Stimulated activated CD4-positive, alpha-beta T cell treated with anti-CD3 and anti-CD28 coated beads, Interleukin-2, amount 100 ng/mL, for 48 hours (primary cell): Measurements from ENCODE around the gene DHRS7.
A peak's percentile ranks its signal among the peaks of the same experiment; 100 is the strongest.

ENCODE experiments used
- DNase-seq, 2 donors: peaks; one replicate each; pipeline ENCODE4 v3.0.0-alpha.2; 2020

Gene DHRS7

GRCh38 chr14:60184146-60184904, 19.1 kb upstream of the DHRS7 start:
- DNase-seq, result no peak

GRCh38 chr14:60183741-60184140, 18.5 kb upstream of the DHRS7 start:
- no peak for DNase-seq

GRCh38 chr14:60183138-60183537, 17.9 kb upstream of the DHRS7 start:
- DNase-seq, result no peak

- DNase-seq, result no peak
Observed at GRCh38 chr14:60179431-60179869, 14.3 kb upstream of the DHRS7 start.

- DNase-seq, result no peak
Observed at GRCh38 chr14:60178820-60179219, 13.6 kb upstream of the DHRS7 start.

- DNase-seq, result no peak
Observed at GRCh38 chr14:60178164-60178563, 13.0 kb upstream of the DHRS7 start.

- no peak for DNase-seq
Observed at GRCh38 chr14:60175255-60175902, 10.2 kb upstream of the DHRS7 start.

GRCh38 chr14:60174352-60175254, 9.4 kb upstream of the DHRS7 start:
- no peak for DNase-seq

- no peak for DNase-seq
Observed at GRCh38 chr14:60171690-60172089, 6.5 kb upstream of the DHRS7 start.

GRCh38 chr14:60170948-60171347, 5.8 kb upstream of the DHRS7 start:
- DNase-seq, result no peak

GRCh38 chr14:60169722-60170121, 4.5 kb upstream of the DHRS7 start:
- no peak for DNase-seq

- no peak for DNase-seq
Observed at GRCh38 chr14:60166142-60166541, 944 bp upstream of the DHRS7 start.

- DNase-seq, result no peak
Observed at GRCh38 chr14:60165547-60165876, 314 bp upstream of the DHRS7 start.

GRCh38 chr14:60164404-60164711, 840 bp downstream of the DHRS7 start:
- no peak for DNase-seq

- DNase-seq, result no peak
Observed at GRCh38 chr14:60163693-60164092, 1.5 kb downstream of the DHRS7 start.

- DNase-seq, result no peak
Observed at GRCh38 chr14:60161196-60162107, 3.7 kb downstream of the DHRS7 start.

GRCh38 chr14:60160422-60160821, 4.8 kb downstream of the DHRS7 start:
- no peak for DNase-seq

- DNase-seq, result no peak
Observed at GRCh38 chr14:60154671-60155070, 10.5 kb downstream of the DHRS7 start.

GRCh38 chr14:60153991-60154390, 11.2 kb downstream of the DHRS7 start:
- no peak for DNase-seq

GRCh38 chr14:60151715-60152114, 13.5 kb downstream of the DHRS7 start:
- peak in 1 of 2 donors; percentile 39 for DNase-seq

- DNase-seq, result no peak
Observed at GRCh38 chr14:60134702-60135101, 30.5 kb downstream of the DHRS7 start.

- DNase-seq, result no peak
Observed at GRCh38 chr14:60133487-60133886, 31.7 kb downstream of the DHRS7 start.

GRCh38 chr14:60125918-60126317, 39.3 kb downstream of the DHRS7 start:
- no peak for DNase-seq
